Left lung (tissue), 10 donors: ENCODE data around the gene TEX9. TPM values are rescaled to one million over a fixed set of nuclear protein-coding genes. Genes with fewer than 3 reads are reported as not detected.

Source experiments
- ATAC-seq: fragments of 200-7000 bp; cut with Tn5 transposase; one replicate; pipeline ENCODE4 v1.9.1; 2020; ENCODE audit warnings: moderate library complexity
- DNase-seq, 4 donors: peaks; one replicate each; pipeline ENCODE4 v3.0.0-alpha.2; 2013 to 2020
- H3K27ac ChIP-seq, 2 donors: fragments of 200-600 bp; sonication (generic) in 1 of 2; one replicate each; pipeline versions ENCODE4 v1.5.0 to v1.8.0; 2020 to 2021
- H3K27me3 ChIP-seq, 2 donors: fragments of 200-600 bp; sonication (generic) in 1 of 2; one replicate each; pipeline versions ENCODE4 v1.5.0 to v1.8.0; 2020 to 2021
- H3K36me3 ChIP-seq, 2 donors: fragments of 200-600 bp; sonication (generic) in 1 of 2; one replicate each; pipeline versions ENCODE4 v1.5.0 to v1.8.0; 2020 to 2021
- H3K4me1 ChIP-seq, 2 donors: fragments of 200-600 bp; one replicate each; pipeline ENCODE4 v1.8.0; 2021
- H3K4me3 ChIP-seq, 2 donors: fragments of 200-600 bp; sonication (generic) in 1 of 2; one replicate each; pipeline versions ENCODE4 v1.5.0 to v1.8.0; 2020 to 2021; ENCODE audit warnings: mild to moderate bottlenecking in 1 of 2
- H3K9me3 ChIP-seq, 2 donors: fragments of 200-600 bp; sonication (generic) in 1 of 2; one replicate each; pipeline versions ENCODE4 v1.5.0 to v1.8.0; 2020 to 2021
- intact Hi-C, 2 donors: fragments of 100-400 bp; cut with DNase I; formaldehyde crosslinking; loops; one replicate each; pipeline versions ENCODE4 v1.11.2 to v1.14.2; 2022
- polyA plus RNA-seq, 6 donors: library from polyadenylated mRNA; unstranded; fragments of 120-200 nt; gene quantifications; one replicate each; pipeline ENCODE4 v1.2.1, GENCODE V29; 2013; ENCODE audit not compliant: insufficient read length in 6 of 6
- total RNA-seq, 2 donors: library from RNA; stranded (reverse); fragmentation: NEBNext Ultra II Directional; extraction: Animal tissue kit (Norgen Biotek cat#: 25700); gene quantifications; one replicate each; pipeline ENCODE4 v1.2.1, GENCODE V29; 2021
- TF ChIP-seq, protein P1 (sequence below), 2 donors: fragments of 200-600 bp; sonication (generic) in 1 of 2; IDR thresholded peaks; one replicate each; pipeline versions ENCODE4 v1.5.0 to v1.8.0; 2021; ENCODE audit warnings: antibody characterized with exemption in 2 of 2
- donor health status: DM: no; HTN: yes; CAD: no.
- donor health status: DM: no; HTN: no; CAD: no.

TEX9 gene
- total and polyA plus RNA-seq, 8 donors: 6.3 to 19.4 (median 16.7) TPM

DNA sequence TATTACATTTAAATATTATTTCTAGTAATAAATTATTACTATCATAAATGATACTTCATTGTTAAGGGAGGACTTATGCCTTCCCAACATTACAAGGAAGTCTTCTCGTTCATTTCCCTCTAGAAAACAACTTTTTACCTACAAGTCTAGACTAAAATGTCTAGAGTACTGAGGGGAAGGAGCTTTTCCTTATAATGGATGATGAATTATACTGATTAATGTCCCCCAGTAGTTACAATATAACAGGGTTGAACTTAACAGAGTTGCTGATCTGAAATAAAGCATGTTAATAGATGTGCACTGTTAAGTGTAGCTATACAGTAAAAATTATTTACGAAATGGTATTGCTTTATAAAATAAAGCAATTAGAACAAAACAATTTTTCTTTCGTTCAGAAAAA lies 102.4 kb downstream of the TEX9 start:
- no peak overlapping the region for H3K27ac ChIP-seq
- no peak overlapping the region for H3K4me3 ChIP-seq
- H3K36me3 ChIP-seq: no peaks in the 10 kb centered on the region
- H3K27me3 ChIP-seq: no peaks in the 10 kb centered on the region
- intact Hi-C loops: no loop called here
- peaks cover 0 to 9% of the 10 kb centered on the region in 2 donors for H3K4me1 ChIP-seq
- no peak for ATAC-seq
- no peaks in the 10 kb centered on the region for H3K9me3 ChIP-seq
- TF ChIP-seq, protein P1, sequence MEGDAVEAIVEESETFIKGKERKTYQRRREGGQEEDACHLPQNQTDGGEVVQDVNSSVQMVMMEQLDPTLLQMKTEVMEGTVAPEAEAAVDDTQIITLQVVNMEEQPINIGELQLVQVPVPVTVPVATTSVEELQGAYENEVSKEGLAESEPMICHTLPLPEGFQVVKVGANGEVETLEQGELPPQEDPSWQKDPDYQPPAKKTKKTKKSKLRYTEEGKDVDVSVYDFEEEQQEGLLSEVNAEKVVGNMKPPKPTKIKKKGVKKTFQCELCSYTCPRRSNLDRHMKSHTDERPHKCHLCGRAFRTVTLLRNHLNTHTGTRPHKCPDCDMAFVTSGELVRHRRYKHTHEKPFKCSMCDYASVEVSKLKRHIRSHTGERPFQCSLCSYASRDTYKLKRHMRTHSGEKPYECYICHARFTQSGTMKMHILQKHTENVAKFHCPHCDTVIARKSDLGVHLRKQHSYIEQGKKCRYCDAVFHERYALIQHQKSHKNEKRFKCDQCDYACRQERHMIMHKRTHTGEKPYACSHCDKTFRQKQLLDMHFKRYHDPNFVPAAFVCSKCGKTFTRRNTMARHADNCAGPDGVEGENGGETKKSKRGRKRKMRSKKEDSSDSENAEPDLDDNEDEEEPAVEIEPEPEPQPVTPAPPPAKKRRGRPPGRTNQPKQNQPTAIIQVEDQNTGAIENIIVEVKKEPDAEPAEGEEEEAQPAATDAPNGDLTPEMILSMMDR (IDR thresholded peaks at IDR 0.05): no peak
- DNase-seq: no peak

DNA sequence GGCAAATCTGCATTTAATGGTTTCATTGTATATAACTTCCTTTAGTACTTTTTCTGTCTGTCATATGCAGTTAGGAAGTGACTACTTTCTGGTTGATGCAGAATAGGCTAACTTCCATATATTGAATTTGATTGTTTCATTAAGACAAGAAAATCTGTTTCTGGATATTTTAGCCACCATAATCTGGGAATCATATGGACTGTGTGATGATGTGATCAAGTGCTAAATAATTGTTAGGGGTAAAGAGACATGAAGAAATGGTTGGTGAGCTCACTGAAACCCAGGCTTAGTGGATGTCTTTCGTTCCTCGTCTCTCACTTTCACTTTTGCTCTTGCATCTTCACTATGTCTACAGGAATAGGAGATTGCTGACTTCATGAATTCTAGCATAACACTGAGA lies 103.2 kb downstream of the TEX9 start:
- peak overlapping the region in 1 of 2 donors; percentile 22 for H3K4me3 ChIP-seq
- H3K36me3 ChIP-seq: no peaks in the 10 kb centered on the region
- H3K4me1 ChIP-seq: peaks cover 0 to 9% of the 10 kb centered on the region in 2 donors
- TF ChIP-seq, protein P1 (IDR thresholded peaks at IDR 0.05): no peak
- intact Hi-C loops: no loop called here
- DNase-seq (peak in 1 of 4 donors; percentile 15), ATAC-seq (peak; percentile 9)
- H3K27me3 ChIP-seq: no peaks in the 10 kb centered on the region
- H3K9me3 ChIP-seq: no peaks in the 10 kb centered on the region
- H3K27ac ChIP-seq: no peak overlapping the region

DNA sequence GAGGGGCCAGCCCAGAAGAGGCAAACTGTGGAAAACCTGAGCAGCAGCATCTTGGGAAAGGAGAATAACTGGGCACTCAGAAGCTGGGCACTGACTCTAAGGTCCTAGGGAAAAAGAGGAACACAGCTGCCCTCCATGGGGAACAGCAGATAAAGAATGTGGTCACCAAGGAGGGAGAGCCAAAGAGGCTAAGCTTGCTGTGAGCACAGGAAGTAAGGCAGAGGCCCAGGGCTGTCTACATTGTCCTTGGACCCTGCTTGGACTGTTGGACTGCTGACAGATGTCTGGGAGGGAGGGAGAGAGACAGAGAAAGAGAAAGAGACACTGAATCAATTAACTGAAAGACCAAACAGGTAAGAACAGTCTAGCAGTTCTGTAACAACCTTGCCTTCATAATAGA lies 104.3 kb downstream of the TEX9 start:
- no peak for ATAC-seq
- Histone ChIP-seq H3K9me3 (no peaks in the 10 kb centered on the region), H3K4me3 (no peak overlapping the region), H3K36me3 (no peaks in the 10 kb centered on the region), H3K27me3 (no peaks in the 10 kb centered on the region), H3K4me1 (peaks cover 0 to 9% of the 10 kb centered on the region in 2 donors), H3K27ac (no peak overlapping the region)
- no peak for DNase-seq
- intact Hi-C loops: no loop called here
- TF ChIP-seq, protein P1 (IDR thresholded peaks at IDR 0.05): no peak

DNA sequence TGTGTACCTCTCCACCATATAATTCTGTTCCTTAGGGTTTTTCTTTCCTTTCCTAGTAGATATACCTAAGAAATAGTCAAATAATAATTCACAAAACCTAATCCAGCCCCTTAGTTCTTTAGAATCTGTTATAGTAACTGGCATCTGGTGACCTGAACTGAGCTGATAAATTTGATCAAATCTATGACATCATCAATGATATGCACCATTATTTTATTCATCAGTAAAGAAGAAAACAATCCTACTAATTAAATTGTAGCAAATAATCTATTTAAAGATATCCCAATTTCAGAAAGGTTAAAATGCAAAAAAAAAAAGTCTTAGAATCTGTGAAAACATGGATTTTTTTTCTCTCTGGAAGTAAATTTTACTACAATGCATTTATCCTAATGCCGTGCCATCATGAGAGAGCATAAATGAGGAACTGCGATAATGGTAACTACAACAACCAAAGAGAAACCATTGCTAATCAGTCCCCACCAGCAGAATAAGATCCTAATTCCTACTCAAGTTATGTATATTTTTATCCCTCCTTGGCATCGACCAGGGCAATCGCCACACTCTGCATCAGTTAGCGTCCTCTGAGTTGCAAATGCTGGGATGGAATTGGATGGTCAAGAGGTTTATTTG lies 106.3 kb downstream of the TEX9 start:
- Histone ChIP-seq H3K9me3 (no peaks in the 10 kb centered on the region), H3K27me3 (no peaks in the 10 kb centered on the region), H3K4me3 (no peak overlapping the region), H3K27ac (no peak overlapping the region), H3K36me3 (no peaks in the 10 kb centered on the region), H3K4me1 (peaks cover 0 to 5% of the 10 kb centered on the region in 2 donors)
- TF ChIP-seq, protein P1 (IDR thresholded peaks at IDR 0.05): no peak
- intact Hi-C loops: no loop called here
- DNase-seq (no peak), ATAC-seq (no peak)

DNA sequence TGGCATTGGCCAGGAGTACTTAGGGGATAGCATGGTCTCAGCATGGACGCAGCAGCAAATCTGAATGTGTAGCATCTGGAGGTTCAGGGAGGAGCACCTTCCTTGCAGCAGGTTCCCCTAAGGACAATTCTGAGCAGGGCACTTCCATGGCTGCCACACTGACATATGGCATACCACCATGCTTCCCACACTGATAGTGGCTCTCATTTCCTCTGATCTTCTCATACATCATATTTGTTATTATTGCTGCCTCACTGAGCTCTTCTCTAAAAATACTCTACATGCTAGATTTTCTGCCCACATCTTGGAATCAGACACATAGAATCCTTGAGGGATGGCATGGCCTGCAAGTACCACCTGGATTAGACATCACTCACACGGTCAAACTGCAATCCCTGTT lies 107.1 kb downstream of the TEX9 start:
- intact Hi-C loops: no loop called here
- ATAC-seq (no peak), DNase-seq (no peak)
- no peak overlapping the region for H3K4me3 ChIP-seq
- no peaks in the 10 kb centered on the region for H3K9me3 ChIP-seq
- TF ChIP-seq, protein P1 (IDR thresholded peaks at IDR 0.05): no peak
- peaks cover 0 to 5% of the 10 kb centered on the region in 2 donors for H3K4me1 ChIP-seq
- H3K27me3 ChIP-seq: no peaks in the 10 kb centered on the region
- no peaks in the 10 kb centered on the region for H3K36me3 ChIP-seq
- H3K27ac ChIP-seq: no peak overlapping the region
